GM12878 (cell line): ENCODE measurements around the gene PGBD5. TPM values are rescaled to one million over a fixed set of nuclear protein-coding genes. Genes with fewer than 3 reads are reported as not detected.

Experiments used
- ATAC-seq: fragments of 200-7000 bp; cut with Tn5 transposase; 3 replicates; pipeline ENCODE4 v1.9.1; 2020; ENCODE audit warnings: mild to moderate bottlenecking, moderate library complexity
- BruUV-seq: library from RNA; stranded (reverse); fragments of 400-500 nt; replicated peaks from 2 replicates; lab custom pipeline; 2021; lab: Mats Ljungman, UMichigan
- CTCF ChIA-PET: fragments of 300-600 bp; sonication (Branson Sonifier 250); formaldehyde crosslinking; extraction: SDS; loops from one replicate; lab custom pipeline; 2021; ENCODE audit warnings: inconsistent platforms; lab: Yijun Ruan, JAX
- POLR2A ChIA-PET: fragments of 350-600 bp; formaldehyde crosslinking; extraction: SDS; loops from one replicate; lab custom pipeline; 2021; ENCODE audit warnings: inconsistent platforms; lab: Charles Lee
- RAD21 ChIA-PET: fragments of 300-600 bp; sonication (Branson Sonifier 250); formaldehyde crosslinking; loops from one replicate; lab custom pipeline; 2023; ENCODE audit warnings: antibody characterized with exemption; ENCODE audit not compliant: unreplicated experiment; lab: Charles Lee
- SMC1A ChIA-PET: fragments of 300-600 bp; sonication (Branson Sonifier 250); formaldehyde crosslinking; loops from one replicate; lab custom pipeline; 2023; ENCODE audit not compliant: unreplicated experiment, uncharacterized antibody; lab: Charles Lee
- DNase-seq: peaks from one replicate; pipeline ENCODE4 v3.0.0-alpha.2; 2011; ENCODE audit warnings: low read depth, low spot score
- FAIRE-seq: peaks from 3 replicates; lab custom pipeline; 2011; peaks lifted over from hg19 to GRCh38; lab: Jason Lieb, UNC
- H2AFZ ChIP-seq: 2 replicates; pipeline ENCODE4 v1.6.0; 2011; ENCODE audit warnings: low read depth, low read length, control low read depth; ENCODE audit not compliant: control insufficient read depth
- H3K27ac ChIP-seq: 2 replicates; pipeline ENCODE4 v1.5.1; 2011; ENCODE audit warnings: control low read depth; ENCODE audit not compliant: control insufficient read depth, insufficient read depth
- H3K27me3 ChIP-seq, 2 experiments: replicated peaks in 1 of 2; 2 replicates each; pipeline versions ENCODE4 v1.6.0 to v1.6.1; 2011; ENCODE audit warnings: low read length in 1 of 2; ENCODE audit not compliant: control insufficient read depth in 2 of 2, insufficient read depth in 2 of 2
- H3K36me3 ChIP-seq, 2 experiments: 2 replicates each; pipeline ENCODE4 v1.5.1; 2011; ENCODE audit warnings: low read length in 1 of 2; ENCODE audit not compliant: control insufficient read depth in 2 of 2, insufficient read depth in 2 of 2
- H3K4me1 ChIP-seq: 2 replicates; pipeline ENCODE4 v1.6.1; 2011; ENCODE audit warnings: mild to moderate bottlenecking, low read length, moderate library complexity, mixed read lengths; ENCODE audit not compliant: control insufficient read depth, insufficient read depth
- H3K4me2 ChIP-seq: 2 replicates; pipeline ENCODE4 v1.6.0; 2011; ENCODE audit warnings: control low read depth; ENCODE audit not compliant: control insufficient read depth, insufficient read depth
- H3K4me3 ChIP-seq: fragments of 200-600 bp; sonication (generic); 2 replicates; pipeline ENCODE4 v1.5.1; 2016
- H3K79me2 ChIP-seq: 2 replicates; pipeline ENCODE4 v1.6.0; 2011; ENCODE audit warnings: low read length; ENCODE audit not compliant: control insufficient read depth, insufficient read depth
- H3K9ac ChIP-seq: 2 replicates; pipeline ENCODE4 v1.8.0; 2011; ENCODE audit warnings: low read length, control low read depth, mixed read lengths; ENCODE audit not compliant: control insufficient read depth, insufficient read depth
- H3K9me3 ChIP-seq: replicated peaks from 3 replicates; pipeline ENCODE4 v1.5.1; 2011; ENCODE audit warnings: mild to moderate bottlenecking, low read length; ENCODE audit not compliant: control insufficient read depth, insufficient read depth
- H4K20me1 ChIP-seq: 2 replicates; pipeline ENCODE4 v1.6.0; 2011; ENCODE audit not compliant: control insufficient read depth, insufficient read depth
- CEBPB ChIP-seq, 2 experiments: fragments of 150-350 bp in 1 of 2; IDR thresholded peaks; 2 replicates each; pipeline ENCODE4 v1.6.1; 2012 to 2014; ENCODE audit warnings: low read depth in 2 of 2, low read length in 2 of 2, borderline replicate concordance in 1 of 2, inconsistent platforms in 1 of 2
- IRF4 ChIP-seq: IDR thresholded peaks from 2 replicates; pipeline ENCODE4 v1.6.1; 2011; ENCODE audit warnings: low read depth, low read length
- KAT2A ChIP-seq: conservative IDR thresholded peaks from 2 replicates; pipeline ENCODE4 v1.6.1; 2011; ENCODE audit warnings: low read depth, low read length; ENCODE audit not compliant: control insufficient read depth
- NFYA ChIP-seq: IDR thresholded peaks from 2 replicates; pipeline ENCODE4 v1.6.1; 2011; ENCODE audit warnings: low read depth, mild to moderate bottlenecking, low read length, improper control_type of control experiment, borderline replicate concordance
- POLR2A ChIP-seq: IDR thresholded peaks from 2 replicates; pipeline ENCODE4 v1.6.1; 2011; ENCODE audit warnings: low read depth, mild to moderate bottlenecking, low read length
- POLR2AphosphoS5 ChIP-seq: IDR thresholded peaks from 2 replicates; pipeline ENCODE4 v1.6.1; 2011; ENCODE audit warnings: mild to moderate bottlenecking, low read length, inconsistent platforms
- RELA ChIP-seq: fragments of 450-650 bp; IDR thresholded peaks from 2 replicates; pipeline ENCODE4 v1.8.0; 2014; ENCODE audit warnings: borderline replicate concordance; ENCODE audit not compliant: partially characterized antibody
- RFX5 ChIP-seq: IDR thresholded peaks from 2 replicates; pipeline ENCODE4 v1.6.1; 2011; ENCODE audit warnings: low read depth, low read length, improper control_type of control experiment
- SMAD1 ChIP-seq: fragments of 450-650 bp; IDR thresholded peaks from 2 replicates; pipeline ENCODE4 v1.6.1; 2018; ENCODE audit warnings: mild to moderate bottlenecking, low read depth; ENCODE audit not compliant: partially characterized antibody
- SP1 ChIP-seq: IDR thresholded peaks from one replicate; pipeline ENCODE4 v1.6.1; 2011; ENCODE audit warnings: low read depth, low read length
- ZNF24 ChIP-seq: fragments of 450-650 bp; IDR thresholded peaks from 2 replicates; pipeline ENCODE4 v1.6.1; 2017; ENCODE audit warnings: antibody characterized with exemption, mild to moderate bottlenecking
- WGBS: methylation state at CpG from one replicate; pipeline ENCODE4 v1.1.6; 2016; ENCODE audit warnings: low lambda C conversion rate; ENCODE audit not compliant: insufficient replicate concordance, insufficient coverage; ENCODE audit errors: missing lambda C conversion rate; 5-methylcytosine and 5-hydroxymethylcytosine counted together
- in situ Hi-C: fragments of 300-500 bp; cut with MboI; formaldehyde crosslinking; loops from 9 replicates; pipeline ENCODE4 v1.14.3; 2018; ENCODE audit warnings: mixed read lengths
- intact Hi-C: fragments of 100-400 bp; cut with micrococcal nuclease; formaldehyde crosslinking; loops from one replicate; pipeline ENCODE4 v1.14.2; 2022; ENCODE audit not compliant: unreplicated experiment
- polyA plus RNA-seq, 11 experiments: library from polyadenylated mRNA; depleted of rRNA in 4 of 11; unstranded in 6 of 11; stranded (reverse) in 5 of 11; fragments of >200 nt; fragmentation: Nextera tagmentation in 4 of 11; fragmentation: Illumina TruSeq in 1 of 11; extraction: Ambion mirVana in 4 of 11; extraction: Trizol in 1 of 11; gene quantifications; 1 replicate in 1 of 11; 2 replicates in 10 of 11; pipeline versions ENCODE4 v1.2.1 to v1.2.3, GENCODE V29; 2011 to 2016; ENCODE audit warnings: inconsistent platforms in 2 of 11, missing spikeins in 2 of 11, low read depth in 1 of 11
- total RNA-seq, 4 experiments: library from RNA; depleted of rRNA in 3 of 4; stranded (reverse); fragments of >200 nt in 3 of 4; fragmentation: Illumina TruSeq in 1 of 4; extraction: Trizol in 1 of 4; gene quantifications; 2 replicates each; pipeline versions ENCODE4 v1.2.1 to v1.2.3, GENCODE V29; 2013 to 2021
- TF ChIP-seq, protein P1 (sequence below): fragments of 450-650 bp; IDR thresholded peaks from 2 replicates; pipeline ENCODE4 v1.6.1; 2014; ENCODE audit warnings: mild to moderate bottlenecking
- TF ChIP-seq, protein P2 (sequence below): fragments of 450-650 bp; IDR thresholded peaks from 2 replicates; pipeline ENCODE4 v1.6.1; 2016; ENCODE audit warnings: mild to moderate bottlenecking, moderate library complexity, borderline replicate concordance
- TF ChIP-seq, protein P3 (sequence below): fragments of 450-650 bp; IDR thresholded peaks from 2 replicates; pipeline ENCODE4 v1.6.1; 2017; ENCODE audit warnings: antibody characterized with exemption, mild to moderate bottlenecking, moderate library complexity
- TF ChIP-seq, protein P4 (sequence below): fragments of 450-650 bp; IDR thresholded peaks from 2 replicates; pipeline ENCODE4 v1.6.1; 2016; ENCODE audit warnings: mild to moderate bottlenecking

PGBD5 gene
- total and polyA plus RNA-seq, 10 of the 15 experiments (the other 5 are each of a cell fraction or from before 2014, with no cell fraction given), result 0.03 TPM; not detected in 9

DNA sequence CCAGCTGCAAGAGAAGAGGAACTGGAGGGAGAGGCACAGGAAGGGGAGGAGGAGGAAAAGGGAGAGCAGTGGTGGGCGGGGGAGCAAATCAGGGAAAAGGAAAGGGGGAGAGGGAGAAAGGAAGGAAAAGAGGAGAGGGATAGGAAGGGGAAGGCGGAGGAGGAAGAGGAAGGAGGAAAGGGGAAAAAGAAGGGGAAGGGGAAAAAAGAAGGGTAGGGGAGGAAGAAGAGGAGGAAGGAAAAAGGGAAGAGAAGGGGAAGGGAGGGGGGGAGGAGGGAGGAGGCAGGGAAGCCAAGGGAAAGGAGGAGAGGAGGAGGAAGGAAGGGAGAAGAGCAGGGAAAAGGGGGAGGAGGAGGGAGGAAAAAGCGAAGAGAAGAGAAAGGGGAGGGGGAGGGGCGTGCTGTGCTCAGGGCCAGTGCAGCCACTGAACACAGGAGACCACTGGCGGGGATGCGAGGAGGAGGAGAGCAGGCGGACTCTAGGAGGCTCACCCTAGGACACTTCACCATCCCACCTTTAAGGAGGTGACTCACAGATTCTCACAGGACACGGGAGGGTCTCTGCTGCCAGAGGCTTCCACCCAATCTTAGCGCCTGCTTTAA, 33.1 kb downstream of the PGBD5 start:
- Histone ChIP-seq H3K36me3 (no peaks in the 10 kb centered on the region), H3K9ac (no peak overlapping the region), H3K4me1 (no peaks in the 10 kb centered on the region), H3K4me2 (no peak overlapping the region), H3K4me3 (no peak overlapping the region), H3K27me3 (no peaks in the 10 kb centered on the region; a peak in 1 of 4 replicates), H3K79me2 (no peaks in the 10 kb centered on the region), H2AFZ (no peak overlapping the region), H4K20me1 (no peaks in the 10 kb centered on the region), H3K27ac (no peak overlapping the region), H3K9me3 (no peaks in the 10 kb centered on the region)
- DNase-seq (no peak), FAIRE-seq (no peak), ATAC-seq (no peak)
- ChIA-PET RAD21 (no interaction called here), CTCF (no interaction called here), SMC1A (interaction anchor here (1.0 kb wide), 1 partner anchor 12 kb away, joined by 3 read pairs; no protein-coding TSS in a partner anchor), POLR2A (no interaction called here)
- intact Hi-C loops (no loop called here), in situ Hi-C loops (no loop called here)
- WGBS, result 43% methylated on average over 9 of the region's 9 CpGs
- BruUV-seq, result no TSS peak
- TF ChIP-seq POLR2A (no peak), POLR2AphosphoS5 (no peak), SMAD1 (no peak), KAT2A (no peak), RFX5 (no peak), NFYA (no peak), SP1 (no peak), RELA (no peak), ZNF24 (no peak), IRF4 (no peak), CEBPB (IDR thresholded peaks at IDR 0.05; ENCODE audit: borderline replicate concordance in 1 of 2, low read depth in 2 of 2, low read length in 2 of 2) (no peak)
- TF ChIP-seq, protein P1, sequence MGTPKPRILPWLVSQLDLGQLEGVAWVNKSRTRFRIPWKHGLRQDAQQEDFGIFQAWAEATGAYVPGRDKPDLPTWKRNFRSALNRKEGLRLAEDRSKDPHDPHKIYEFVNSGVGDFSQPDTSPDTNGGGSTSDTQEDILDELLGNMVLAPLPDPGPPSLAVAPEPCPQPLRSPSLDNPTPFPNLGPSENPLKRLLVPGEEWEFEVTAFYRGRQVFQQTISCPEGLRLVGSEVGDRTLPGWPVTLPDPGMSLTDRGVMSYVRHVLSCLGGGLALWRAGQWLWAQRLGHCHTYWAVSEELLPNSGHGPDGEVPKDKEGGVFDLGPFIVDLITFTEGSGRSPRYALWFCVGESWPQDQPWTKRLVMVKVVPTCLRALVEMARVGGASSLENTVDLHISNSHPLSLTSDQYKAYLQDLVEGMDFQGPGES, result no peak
- TF ChIP-seq, protein P2, sequence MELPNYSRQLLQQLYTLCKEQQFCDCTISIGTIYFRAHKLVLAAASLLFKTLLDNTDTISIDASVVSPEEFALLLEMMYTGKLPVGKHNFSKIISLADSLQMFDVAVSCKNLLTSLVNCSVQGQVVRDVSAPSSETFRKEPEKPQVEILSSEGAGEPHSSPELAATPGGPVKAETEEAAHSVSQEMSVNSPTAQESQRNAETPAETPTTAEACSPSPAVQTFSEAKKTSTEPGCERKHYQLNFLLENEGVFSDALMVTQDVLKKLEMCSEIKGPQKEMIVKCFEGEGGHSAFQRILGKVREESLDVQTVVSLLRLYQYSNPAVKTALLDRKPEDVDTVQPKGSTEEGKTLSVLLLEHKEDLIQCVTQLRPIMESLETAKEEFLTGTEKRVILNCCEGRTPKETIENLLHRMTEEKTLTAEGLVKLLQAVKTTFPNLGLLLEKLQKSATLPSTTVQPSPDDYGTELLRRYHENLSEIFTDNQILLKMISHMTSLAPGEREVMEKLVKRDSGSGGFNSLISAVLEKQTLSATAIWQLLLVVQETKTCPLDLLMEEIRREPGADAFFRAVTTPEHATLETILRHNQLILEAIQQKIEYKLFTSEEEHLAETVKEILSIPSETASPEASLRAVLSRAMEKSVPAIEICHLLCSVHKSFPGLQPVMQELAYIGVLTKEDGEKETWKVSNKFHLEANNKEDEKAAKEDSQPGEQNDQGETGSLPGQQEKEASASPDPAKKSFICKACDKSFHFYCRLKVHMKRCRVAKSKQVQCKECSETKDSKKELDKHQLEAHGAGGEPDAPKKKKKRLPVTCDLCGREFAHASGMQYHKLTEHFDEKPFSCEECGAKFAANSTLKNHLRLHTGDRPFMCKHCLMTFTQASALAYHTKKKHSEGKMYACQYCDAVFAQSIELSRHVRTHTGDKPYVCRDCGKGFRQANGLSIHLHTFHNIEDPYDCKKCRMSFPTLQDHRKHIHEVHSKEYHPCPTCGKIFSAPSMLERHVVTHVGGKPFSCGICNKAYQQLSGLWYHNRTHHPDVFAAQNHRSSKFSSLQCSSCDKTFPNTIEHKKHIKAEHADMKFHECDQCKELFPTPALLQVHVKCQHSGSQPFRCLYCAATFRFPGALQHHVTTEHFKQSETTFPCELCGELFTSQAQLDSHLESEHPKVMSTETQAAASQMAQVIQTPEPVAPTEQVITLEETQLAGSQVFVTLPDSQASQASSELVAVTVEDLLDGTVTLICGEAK, result no peak
- TF ChIP-seq, protein P3, sequence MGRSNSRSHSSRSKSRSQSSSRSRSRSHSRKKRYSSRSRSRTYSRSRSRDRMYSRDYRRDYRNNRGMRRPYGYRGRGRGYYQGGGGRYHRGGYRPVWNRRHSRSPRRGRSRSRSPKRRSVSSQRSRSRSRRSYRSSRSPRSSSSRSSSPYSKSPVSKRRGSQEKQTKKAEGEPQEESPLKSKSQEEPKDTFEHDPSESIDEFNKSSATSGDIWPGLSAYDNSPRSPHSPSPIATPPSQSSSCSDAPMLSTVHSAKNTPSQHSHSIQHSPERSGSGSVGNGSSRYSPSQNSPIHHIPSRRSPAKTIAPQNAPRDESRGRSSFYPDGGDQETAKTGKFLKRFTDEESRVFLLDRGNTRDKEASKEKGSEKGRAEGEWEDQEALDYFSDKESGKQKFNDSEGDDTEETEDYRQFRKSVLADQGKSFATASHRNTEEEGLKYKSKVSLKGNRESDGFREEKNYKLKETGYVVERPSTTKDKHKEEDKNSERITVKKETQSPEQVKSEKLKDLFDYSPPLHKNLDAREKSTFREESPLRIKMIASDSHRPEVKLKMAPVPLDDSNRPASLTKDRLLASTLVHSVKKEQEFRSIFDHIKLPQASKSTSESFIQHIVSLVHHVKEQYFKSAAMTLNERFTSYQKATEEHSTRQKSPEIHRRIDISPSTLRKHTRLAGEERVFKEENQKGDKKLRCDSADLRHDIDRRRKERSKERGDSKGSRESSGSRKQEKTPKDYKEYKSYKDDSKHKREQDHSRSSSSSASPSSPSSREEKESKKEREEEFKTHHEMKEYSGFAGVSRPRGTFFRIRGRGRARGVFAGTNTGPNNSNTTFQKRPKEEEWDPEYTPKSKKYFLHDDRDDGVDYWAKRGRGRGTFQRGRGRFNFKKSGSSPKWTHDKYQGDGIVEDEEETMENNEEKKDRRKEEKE, result no peak
- TF ChIP-seq, protein P4, sequence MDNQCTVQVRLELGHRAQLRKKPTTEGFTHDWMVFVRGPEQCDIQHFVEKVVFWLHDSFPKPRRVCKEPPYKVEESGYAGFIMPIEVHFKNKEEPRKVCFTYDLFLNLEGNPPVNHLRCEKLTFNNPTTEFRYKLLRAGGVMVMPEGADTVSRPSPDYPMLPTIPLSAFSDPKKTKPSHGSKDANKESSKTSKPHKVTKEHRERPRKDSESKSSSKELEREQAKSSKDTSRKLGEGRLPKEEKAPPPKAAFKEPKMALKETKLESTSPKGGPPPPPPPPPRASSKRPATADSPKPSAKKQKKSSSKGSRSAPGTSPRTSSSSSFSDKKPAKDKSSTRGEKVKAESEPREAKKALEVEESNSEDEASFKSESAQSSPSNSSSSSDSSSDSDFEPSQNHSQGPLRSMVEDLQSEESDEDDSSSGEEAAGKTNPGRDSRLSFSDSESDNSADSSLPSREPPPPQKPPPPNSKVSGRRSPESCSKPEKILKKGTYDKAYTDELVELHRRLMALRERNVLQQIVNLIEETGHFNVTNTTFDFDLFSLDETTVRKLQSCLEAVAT, result no peak
